ENCODE results near the gene SIGLEC12. TPM values are rescaled to one million over a fixed set of nuclear protein-coding genes. Genes with fewer than 3 reads are reported as not detected.
A peak's percentile ranks its signal among the peaks of the same experiment; 100 is the strongest.
"Not testable (repeated sequence)": the region's sequence is repeated elsewhere in the genome, so short reads cannot be mapped to it uniquely, and the experiment has no call there.

The SIGLEC12 gene
- total RNA-seq, 1 donor from 2014 or later, result not detected

DNA sequence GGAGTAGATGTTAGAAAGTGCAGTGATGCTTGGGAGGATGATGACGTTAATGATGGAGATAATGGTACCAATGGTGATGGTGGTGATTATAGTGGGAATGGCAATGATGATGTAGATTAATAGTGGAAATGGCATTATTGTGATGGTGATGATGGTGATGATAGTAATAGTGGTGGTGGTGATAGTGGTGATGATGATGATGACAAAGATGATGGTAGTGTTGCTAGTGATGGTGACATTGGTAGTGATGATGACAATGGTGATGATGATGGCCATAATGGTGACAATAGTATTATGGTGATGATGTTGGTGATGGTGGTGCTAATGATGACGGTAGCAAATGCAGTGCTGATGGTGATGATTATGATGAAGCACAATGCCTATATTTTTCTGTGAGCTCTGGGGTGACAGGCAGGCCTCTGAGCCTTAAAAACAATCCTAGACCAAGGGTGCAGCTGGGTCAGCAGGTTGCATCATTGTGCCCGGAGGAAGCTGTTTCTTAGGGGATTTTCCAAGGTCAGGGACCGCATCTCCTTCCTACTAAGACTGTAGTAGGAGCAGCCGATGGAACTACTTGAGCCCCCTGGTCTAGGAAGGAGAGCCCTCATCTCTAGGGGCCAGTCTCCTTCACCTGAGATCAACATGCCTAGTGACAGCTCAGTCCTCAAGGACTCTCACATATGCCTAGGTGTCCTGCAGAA is 15.5 kb downstream of the SIGLEC12 start:
- DNase-seq (ENCODE audit: low read depth), result no peak

DNA sequence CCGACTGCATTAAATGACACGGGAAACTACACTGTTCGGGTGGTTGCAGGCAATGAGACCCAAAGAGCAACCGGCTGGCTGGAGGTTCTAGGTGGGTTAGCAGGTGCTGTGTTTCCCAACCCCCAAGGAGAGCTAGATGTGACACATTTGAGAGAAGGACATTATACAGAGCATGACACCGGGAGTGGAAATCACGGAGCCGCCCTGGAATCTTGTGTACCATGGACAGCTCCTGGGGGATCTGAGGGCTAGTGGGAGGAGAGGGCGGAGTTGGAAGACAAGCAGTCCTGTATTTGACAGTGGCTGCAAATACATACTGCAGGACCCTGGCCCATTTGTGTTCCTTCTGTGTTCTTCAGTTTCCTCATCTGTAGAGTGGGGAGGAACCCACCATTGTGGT is 21.0 kb downstream of the SIGLEC12 start:
- DNase-seq (ENCODE audit: low read depth), result peak; percentile 56

DNA sequence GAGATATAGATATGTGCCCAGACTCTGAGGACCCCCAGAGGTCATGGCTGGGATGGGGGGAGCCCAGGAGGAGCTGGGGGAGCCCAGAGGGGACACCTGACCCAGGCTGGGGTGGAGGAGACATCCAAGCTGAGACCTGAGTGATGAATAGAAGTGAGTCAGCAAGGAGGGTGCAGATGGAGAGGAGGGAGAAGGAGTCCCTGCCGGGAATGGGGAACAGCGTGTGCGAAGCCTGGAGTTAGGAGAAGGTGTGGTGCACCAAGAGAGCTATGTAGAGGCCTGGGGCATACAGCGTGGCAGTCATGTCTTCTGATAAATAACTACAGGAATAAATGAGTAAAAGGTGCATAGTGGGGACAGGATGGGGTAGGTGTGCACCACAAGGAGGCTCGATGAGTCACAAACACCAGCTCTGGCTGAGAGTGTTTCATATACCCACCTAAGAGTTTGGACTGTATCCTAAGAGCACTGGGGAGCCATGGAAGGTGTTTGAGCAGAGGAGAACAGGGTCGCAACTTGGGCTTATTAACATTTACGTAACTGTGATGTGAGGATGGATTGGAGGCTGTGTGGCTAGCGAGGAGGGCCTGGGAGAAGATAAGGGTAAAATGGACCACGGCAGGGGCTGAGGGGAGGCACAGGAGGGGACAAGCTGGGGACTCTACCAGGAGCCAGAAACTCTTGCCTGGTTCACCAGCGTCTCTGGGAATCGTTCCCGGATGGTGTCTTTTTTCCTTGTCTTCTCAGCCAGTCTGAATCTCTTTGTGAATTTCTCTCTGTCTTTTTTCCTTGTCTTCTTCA is 21.9 kb downstream of the SIGLEC12 start:
- DNase-seq (ENCODE audit: low read depth), result no peak

DNA sequence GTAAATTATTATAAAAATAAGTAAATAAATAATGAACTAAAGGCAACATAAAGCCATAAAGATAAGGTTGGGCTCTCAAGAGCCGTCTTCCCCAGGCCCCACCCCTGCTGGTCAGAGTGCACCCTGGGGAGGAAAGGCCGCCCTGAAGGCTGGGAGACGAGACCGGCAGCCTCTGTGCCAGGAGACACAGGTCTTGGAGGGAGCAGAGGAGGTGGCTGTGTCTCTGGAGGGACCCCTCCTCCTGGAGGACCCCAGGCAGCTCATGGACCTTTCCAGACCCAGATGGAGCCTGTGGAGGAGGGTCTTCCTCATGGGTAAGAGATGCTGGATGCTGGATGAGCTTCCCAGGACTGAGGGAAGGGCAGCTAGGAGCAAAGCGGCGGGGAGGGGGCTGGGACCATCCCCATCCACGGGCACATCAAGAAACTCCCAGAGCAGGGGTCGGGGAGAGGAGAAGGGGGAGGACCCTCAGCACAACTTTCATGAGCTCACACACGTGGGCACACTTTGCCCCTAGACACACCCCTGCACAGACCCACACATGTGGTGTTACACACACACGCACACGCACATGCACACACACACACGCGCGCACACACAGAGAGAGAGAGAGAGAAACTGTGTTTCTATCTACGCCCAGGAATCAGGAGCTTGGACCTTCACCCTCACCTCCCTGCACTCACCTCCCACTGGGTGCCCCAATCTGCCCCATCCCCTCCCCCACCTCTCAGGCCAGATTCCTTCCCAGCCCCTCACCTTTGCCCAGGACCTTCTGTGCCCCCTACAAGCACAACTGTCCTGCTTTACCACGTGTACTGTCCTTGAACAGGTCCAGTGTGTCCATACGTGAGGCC is 23.0 kb downstream of the SIGLEC12 start, which contains the start of gene CEACAM18:
TSS of gene CEACAM18 (plus strand) at position 159 of the 854 bp plus-strand sequence.
- DNase-seq (ENCODE audit: low read depth), result no peak

DNA sequence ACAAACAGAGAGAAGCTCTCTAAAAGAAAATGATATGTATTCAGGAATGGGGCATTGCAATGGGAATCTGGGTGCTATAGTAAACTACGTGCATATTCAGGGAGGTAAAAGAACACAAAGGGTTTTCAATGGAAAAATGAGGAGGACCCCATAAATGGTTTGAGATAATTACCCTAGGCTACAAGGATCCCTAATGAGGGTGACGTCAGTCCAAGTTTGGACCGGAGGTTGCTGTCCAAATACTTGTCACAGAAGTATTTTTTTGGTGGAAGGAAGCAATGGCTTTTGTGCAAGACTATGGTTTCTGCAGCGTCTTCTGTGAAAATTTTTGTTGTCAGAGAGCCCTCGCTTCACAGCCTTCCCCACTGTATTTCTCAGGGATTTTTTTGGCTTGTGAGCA is 24.3 kb downstream of the SIGLEC12 start:
- no peak for DNase-seq (ENCODE audit: low read depth)

DNA sequence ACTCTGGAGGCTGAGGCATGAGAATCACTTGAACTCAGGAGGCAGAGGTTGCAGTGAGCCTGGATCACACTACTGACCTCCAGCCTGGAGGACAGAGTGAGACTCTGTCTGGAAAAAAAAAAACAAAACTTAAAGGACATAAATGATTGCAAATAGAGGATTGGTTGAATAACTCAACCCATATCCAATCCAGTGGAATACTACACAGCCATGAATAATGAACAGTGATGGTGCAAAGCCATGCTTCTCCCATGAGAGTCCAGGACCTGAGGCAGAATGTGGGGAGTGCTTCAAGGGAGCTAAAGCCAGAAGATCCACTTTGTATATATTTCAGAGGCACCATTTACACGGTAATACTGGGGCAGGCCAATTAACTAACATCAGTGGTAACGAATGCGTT is 25.4 kb downstream of the SIGLEC12 start:
- no peak for DNase-seq (ENCODE audit: low read depth)

DNA sequence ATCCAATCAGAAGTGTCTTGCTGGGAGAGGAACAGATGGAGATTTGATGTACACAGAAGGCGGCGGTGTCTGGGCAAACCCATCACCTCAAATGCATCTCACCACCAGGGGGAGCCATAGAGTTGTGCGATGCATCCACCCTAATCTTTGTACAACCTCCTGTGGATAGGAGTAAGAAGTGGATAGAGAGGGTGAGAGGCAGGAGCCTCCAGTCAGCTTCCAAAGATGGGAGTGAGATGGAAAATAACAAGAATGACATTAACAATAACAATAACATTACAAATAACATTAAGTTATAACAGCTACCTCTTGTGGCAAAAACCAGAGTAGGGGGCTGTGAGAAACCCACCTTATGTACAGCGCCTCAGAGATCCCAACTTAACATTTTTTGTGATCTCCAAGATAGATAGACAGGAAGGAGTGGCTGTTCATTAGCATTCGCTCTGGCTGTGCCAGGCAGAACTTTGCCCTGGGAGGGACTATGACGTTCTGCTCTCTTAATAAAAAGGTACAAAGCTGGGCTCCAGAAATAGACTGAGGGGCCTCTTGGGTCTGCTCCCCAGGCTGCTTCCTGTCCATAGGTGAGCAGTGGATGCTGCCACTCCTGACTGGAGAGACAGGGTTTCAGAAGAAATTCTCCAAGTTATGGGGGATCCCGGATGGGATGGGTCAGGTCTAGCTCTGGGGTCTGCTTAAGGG is 28.4 kb downstream of the SIGLEC12 start:
- DNase-seq (ENCODE audit: low read depth), result peak; percentile 79

DNA sequence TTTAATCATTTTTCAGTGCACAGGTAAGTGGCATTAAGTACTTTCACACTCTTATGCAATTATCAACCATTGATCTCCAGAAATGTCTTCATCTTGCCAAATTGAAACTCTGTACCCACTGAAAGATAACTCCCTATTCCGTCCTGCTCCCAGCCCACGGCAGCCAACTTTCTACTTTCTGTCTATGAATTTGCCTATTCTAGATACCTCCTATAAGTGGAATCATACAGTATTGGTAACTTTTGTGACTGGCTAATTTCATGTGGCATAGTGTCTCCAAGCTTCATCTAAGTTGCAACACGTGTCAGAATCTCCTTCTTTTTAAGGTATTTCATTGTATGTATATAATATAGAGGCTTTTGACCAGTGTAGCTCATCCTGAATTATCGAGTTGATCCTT is 29.0 kb downstream of the SIGLEC12 start:
- DNase-seq (ENCODE audit: low read depth), result no peak

DNA sequence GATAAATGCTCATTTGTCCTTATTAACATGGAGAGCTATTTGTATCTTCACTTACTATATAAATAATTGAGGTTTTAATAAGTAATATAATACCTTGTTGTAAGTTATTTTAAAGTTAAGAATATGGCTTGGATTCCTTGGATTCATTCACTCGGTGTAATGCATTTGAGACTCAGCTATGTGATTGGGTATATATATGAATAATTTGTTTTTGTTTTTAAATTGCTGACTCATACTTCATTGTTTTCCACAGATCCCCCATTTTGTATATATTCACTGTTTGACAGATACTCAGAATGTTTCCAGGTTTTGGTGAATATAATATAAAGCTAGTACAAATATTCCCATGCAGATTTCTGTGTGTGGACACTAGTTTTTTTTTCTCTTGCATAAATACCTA is 30.1 kb downstream of the SIGLEC12 start:
- no peak for DNase-seq (ENCODE audit: low read depth)

DNA sequence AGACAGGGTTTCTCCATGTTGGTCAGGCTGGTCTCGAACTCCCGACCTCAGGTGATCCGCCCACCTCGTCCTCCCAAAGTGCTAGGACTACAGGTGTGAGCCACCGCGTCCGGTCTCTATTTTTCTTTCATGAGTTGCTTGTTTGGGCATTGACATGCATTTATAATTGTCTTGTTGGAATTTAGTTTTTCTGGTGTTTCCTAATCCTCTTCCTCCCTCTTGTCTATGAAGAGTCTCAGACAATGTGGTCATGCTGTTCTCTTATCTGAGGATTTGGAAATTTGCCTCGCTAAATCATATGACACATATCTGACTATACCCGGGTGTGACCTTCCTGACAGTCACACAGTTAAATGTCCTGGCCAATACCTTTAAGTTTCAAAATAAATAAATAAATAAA is 30.6 kb downstream of the SIGLEC12 start:
- no peak for DNase-seq (ENCODE audit: low read depth)

DNA sequence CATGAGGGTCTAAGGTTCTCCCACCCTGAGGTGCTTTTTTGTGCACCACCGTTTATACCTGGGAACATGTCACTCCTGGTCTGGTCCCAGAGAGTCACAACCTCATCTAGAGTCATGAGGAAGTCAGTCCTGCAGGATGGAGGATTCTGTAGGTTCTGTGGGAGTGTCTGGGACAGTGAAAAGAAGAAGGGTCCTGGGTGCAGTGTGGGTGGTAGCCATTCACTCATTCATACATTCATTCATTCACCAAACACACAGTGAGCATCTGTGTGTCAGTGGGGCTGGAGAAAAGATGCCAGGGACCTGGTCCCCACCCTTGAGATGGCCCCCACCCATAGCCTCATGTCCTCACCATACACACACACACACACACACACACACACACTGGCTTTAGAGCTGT is 32.0 kb downstream of the SIGLEC12 start:
- no peak for DNase-seq (ENCODE audit: low read depth)

DNA sequence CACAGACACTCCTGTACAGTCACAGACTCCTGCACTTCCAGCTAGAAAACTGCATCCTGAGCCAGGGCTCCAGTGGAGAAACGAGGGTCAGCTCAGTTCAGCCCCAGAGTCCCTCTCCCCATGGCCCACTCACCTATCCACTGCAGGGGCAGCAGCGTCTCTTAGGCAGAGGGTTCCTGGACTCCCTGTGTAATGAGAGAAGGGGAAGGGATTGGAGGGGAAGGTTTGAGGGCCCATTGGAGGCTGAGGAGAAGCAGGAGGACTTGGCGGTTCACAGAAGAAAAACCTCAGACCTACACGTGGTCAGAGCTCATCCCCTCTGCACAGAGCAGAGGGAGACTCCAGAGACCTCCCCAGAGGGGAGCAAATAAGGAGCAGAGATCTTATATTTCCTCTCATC is 32.4 kb downstream of the SIGLEC12 start:
- no peak for DNase-seq (ENCODE audit: low read depth)

DNA sequence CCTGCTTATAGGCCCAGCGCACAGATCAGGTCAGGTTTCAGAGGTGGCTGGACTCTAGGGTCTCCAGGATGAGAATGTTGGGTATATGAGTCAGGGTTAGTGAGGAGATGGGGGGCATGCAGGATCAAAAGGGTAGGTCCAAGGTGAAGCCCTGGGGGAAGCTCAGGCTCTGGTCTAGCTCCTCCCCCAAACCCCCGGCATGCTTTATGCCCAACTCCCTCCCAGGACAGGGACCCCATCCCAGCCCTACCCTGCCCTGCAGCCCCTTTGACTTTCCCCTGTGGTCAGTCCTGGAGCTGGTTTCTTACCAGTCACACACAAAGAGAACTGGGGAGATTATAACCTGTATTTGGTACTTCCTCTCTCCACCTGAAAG is 33.1 kb downstream of the SIGLEC12 start:
- DNase-seq (ENCODE audit: low read depth), result no peak

DNA sequence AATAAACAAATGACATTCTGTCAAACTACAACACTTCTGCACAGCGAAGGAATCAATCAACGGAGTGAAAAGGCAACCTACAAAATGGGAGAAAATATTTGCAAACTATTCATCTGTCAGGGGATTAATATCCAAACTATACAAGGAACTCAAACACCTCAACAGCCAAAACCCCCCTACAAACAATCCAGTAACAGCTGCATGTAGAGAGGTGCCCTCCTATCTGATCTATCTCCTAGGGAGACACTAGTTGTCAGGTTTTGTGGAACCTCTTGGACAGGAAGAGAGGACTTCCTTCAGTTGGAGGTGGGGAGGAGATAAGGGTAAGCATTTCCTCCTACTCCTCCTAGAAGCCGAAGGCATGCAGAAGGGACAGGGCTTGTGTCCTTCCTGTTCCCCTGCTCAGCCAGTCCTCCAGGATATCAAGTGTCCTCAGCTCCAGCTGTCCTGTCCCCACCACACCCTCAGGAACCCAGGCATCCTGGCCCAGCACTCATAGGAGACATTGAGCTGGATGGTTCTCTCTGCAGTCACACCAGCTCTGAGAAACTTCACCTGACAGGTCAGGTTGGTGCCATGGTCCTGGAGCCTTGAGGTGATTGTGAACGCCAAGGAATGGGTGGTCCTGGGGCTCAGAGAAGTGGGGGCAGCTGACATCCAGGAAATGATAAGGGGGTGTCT is 33.6 kb downstream of the SIGLEC12 start:
- no peak for DNase-seq (ENCODE audit: low read depth)

DNA sequence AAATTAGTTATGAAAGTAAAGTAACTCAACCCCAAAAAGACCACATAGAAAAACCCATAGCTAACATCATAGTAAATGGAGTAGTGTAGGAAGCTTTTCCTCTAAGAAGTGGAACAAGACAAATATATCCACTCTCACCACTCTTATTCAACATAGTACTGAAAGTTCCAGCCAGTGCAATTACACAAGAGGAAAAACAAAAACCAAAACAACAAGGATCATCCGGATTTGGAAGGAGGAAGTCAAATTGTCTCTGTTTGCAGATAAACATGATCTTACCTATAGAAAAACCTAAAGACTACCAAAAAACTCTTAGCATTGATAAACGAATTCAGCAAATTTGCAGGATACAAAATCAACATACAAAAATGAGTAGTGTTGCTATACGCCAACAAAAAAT is 34.9 kb downstream of the SIGLEC12 start:
- no peak for DNase-seq (ENCODE audit: low read depth)

DNA sequence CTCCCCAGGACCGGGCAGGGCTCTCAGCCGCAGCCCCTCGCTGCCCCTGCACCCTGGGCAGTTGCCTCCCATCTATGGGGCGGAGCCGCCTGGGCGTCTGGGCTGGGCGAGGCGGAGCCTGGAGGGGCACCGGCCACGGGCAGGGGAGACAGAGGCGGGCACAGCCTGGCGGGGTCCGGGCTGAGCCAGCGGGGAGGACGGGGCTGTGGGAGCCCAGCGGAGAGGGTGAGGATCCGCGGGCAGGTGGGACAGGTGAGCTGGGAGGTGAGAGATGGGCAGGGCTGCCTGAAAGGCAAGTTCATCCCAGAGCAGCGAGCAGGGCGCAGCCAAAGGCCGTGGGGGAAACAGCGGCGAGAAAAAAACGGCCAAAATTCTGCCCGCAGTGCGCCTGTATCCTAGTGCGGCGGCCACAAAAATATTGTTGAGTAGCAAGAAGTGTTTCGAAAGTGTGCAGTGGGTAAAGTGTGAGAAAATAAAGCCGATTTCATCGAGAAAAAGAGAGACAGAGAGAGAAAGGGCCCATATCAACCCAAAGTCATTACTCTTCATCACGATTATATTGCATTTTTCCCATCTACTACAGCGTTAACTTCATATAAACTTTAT is 37.5 kb downstream of the SIGLEC12 start:
- not testable (repeated sequence) for DNase-seq (ENCODE audit: low read depth)

DNA sequence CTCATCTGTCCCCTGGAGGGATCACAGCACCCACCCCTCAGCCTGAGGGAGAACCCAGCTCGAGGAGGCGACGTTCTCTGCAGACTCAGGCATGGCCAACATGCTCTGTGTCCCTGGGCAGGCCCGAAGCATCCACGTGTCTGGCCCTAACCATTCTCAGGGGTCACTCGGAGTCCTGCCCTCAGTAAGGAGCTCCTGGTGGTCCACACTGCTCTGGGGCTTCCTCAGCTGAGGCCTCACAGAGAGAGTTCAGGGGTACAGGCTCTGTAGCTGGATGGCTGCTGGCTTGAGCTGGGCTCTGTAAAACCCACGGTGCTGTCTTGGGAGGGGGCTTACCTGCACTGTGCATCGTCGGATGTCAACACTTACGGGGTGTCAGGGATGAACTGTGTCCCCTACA is 38.9 kb downstream of the SIGLEC12 start:
- no peak for DNase-seq (ENCODE audit: low read depth)

DNA sequence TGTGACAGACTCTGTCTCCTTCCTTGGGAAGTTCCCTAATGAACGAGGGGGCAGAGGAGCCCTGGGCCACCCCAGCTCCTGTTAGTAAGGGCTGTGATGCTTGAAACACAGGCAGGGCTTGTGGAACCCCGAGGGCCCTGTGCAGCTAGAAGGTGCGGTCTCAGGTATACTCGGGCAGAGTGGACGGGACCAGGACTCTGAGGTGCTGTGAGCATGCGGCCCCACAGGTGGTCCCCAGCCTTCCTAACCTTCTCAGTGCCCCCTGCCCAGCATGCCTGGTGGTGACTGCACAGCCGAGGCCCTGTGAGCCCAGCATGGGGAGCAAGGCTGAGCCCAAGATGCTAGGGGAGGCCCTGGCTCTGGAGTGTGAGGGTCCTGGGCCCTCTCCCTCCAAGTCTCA is 39.3 kb downstream of the SIGLEC12 start:
- DNase-seq (ENCODE audit: low read depth), result no peak

DNA sequence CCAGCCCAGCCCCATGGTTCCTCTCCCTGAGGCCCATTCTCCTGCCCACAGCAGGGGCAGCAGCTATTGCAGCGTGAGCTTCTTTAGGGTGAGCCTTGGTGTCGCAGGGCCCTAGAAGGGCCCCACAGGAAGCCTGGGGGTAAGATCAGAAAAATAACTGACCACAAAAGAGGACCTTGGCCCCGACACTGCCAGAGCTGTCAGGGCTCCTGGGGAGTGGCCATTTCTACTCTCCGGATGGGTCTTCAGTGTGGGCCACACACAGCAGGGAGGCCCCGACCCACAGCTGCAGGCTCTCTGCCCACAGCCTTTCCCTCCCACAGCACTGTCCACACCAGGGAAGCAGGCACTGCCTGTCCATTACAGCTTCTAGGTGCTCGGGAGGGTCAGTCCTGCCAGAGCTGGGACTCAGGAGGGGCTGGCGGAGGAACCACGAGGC is 39.9 kb downstream of the SIGLEC12 start:
- DNase-seq (ENCODE audit: low read depth), result no peak

Measured in myocyte (in vitro differentiated cells).